GM12878 (cell line): ENCODE results near the gene POU4F3. TPM values are rescaled to one million over a fixed set of nuclear protein-coding genes. Genes with fewer than 3 reads are reported as not detected.
"Not testable (repeated sequence)": the region's sequence is repeated elsewhere in the genome, so short reads cannot be mapped to it uniquely, and the experiment has no call there.

Source experiments
- ATAC-seq: fragments of 200-7000 bp; cut with Tn5 transposase; 3 replicates; pipeline ENCODE4 v1.9.1; 2020; ENCODE audit warnings: mild to moderate bottlenecking, moderate library complexity
- BruUV-seq: library from RNA; stranded (reverse); fragments of 400-500 nt; replicated peaks from 2 replicates; lab custom pipeline; 2021; lab: Mats Ljungman, UMichigan
- CTCF ChIA-PET: fragments of 300-600 bp; sonication (Branson Sonifier 250); formaldehyde crosslinking; extraction: SDS; loops from one replicate; lab custom pipeline; 2021; ENCODE audit warnings: inconsistent platforms; lab: Yijun Ruan, JAX
- POLR2A ChIA-PET: fragments of 350-600 bp; formaldehyde crosslinking; extraction: SDS; loops from one replicate; lab custom pipeline; 2021; ENCODE audit warnings: inconsistent platforms; lab: Charles Lee
- RAD21 ChIA-PET: fragments of 300-600 bp; sonication (Branson Sonifier 250); formaldehyde crosslinking; loops from one replicate; lab custom pipeline; 2023; ENCODE audit warnings: antibody characterized with exemption; ENCODE audit not compliant: unreplicated experiment; lab: Charles Lee
- SMC1A ChIA-PET: fragments of 300-600 bp; sonication (Branson Sonifier 250); formaldehyde crosslinking; loops from one replicate; lab custom pipeline; 2023; ENCODE audit not compliant: unreplicated experiment, uncharacterized antibody; lab: Charles Lee
- DNase-seq: peaks from one replicate; pipeline ENCODE4 v3.0.0-alpha.2; 2011; ENCODE audit warnings: low read depth, low spot score
- FAIRE-seq: peaks from 3 replicates; lab custom pipeline; 2011; peaks lifted over from hg19 to GRCh38; lab: Jason Lieb, UNC
- H2AFZ ChIP-seq: 2 replicates; pipeline ENCODE4 v1.6.0; 2011; ENCODE audit warnings: low read depth, low read length, control low read depth; ENCODE audit not compliant: control insufficient read depth
- H3K27ac ChIP-seq: 2 replicates; pipeline ENCODE4 v1.5.1; 2011; ENCODE audit warnings: control low read depth; ENCODE audit not compliant: control insufficient read depth, insufficient read depth
- H3K27me3 ChIP-seq, 2 experiments: replicated peaks in 1 of 2; 2 replicates each; pipeline versions ENCODE4 v1.6.0 to v1.6.1; 2011; ENCODE audit warnings: low read length in 1 of 2; ENCODE audit not compliant: control insufficient read depth in 2 of 2, insufficient read depth in 2 of 2
- H3K36me3 ChIP-seq, 2 experiments: 2 replicates each; pipeline ENCODE4 v1.5.1; 2011; ENCODE audit warnings: low read length in 1 of 2; ENCODE audit not compliant: control insufficient read depth in 2 of 2, insufficient read depth in 2 of 2
- H3K4me1 ChIP-seq: 2 replicates; pipeline ENCODE4 v1.6.1; 2011; ENCODE audit warnings: mild to moderate bottlenecking, low read length, moderate library complexity, mixed read lengths; ENCODE audit not compliant: control insufficient read depth, insufficient read depth
- H3K4me2 ChIP-seq: 2 replicates; pipeline ENCODE4 v1.6.0; 2011; ENCODE audit warnings: control low read depth; ENCODE audit not compliant: control insufficient read depth, insufficient read depth
- H3K4me3 ChIP-seq: fragments of 200-600 bp; sonication (generic); 2 replicates; pipeline ENCODE4 v1.5.1; 2016
- H3K79me2 ChIP-seq: 2 replicates; pipeline ENCODE4 v1.6.0; 2011; ENCODE audit warnings: low read length; ENCODE audit not compliant: control insufficient read depth, insufficient read depth
- H3K9ac ChIP-seq: 2 replicates; pipeline ENCODE4 v1.8.0; 2011; ENCODE audit warnings: low read length, control low read depth, mixed read lengths; ENCODE audit not compliant: control insufficient read depth, insufficient read depth
- H3K9me3 ChIP-seq: replicated peaks from 3 replicates; pipeline ENCODE4 v1.5.1; 2011; ENCODE audit warnings: mild to moderate bottlenecking, low read length; ENCODE audit not compliant: control insufficient read depth, insufficient read depth
- H4K20me1 ChIP-seq: 2 replicates; pipeline ENCODE4 v1.6.0; 2011; ENCODE audit not compliant: control insufficient read depth, insufficient read depth
- CBFB ChIP-seq: IDR thresholded peaks from 2 replicates; pipeline ENCODE4 v1.6.1; 2016; ENCODE audit warnings: antibody characterized with exemption, low read depth
- NKRF ChIP-seq: fragments of 450-650 bp; conservative IDR thresholded peaks from 2 replicates; pipeline ENCODE4 v1.6.1; 2017; ENCODE audit warnings: mild to moderate bottlenecking, moderate library complexity
- RFX5 ChIP-seq: IDR thresholded peaks from 2 replicates; pipeline ENCODE4 v1.6.1; 2011; ENCODE audit warnings: low read depth, low read length, improper control_type of control experiment
- ZNF687 ChIP-seq: fragments of 450-650 bp; IDR thresholded peaks from 2 replicates; pipeline ENCODE4 v1.6.1; 2017; ENCODE audit warnings: mild to moderate bottlenecking, moderate library complexity
- WGBS: methylation state at CpG from one replicate; pipeline ENCODE4 v1.1.6; 2016; ENCODE audit warnings: low lambda C conversion rate; ENCODE audit not compliant: insufficient replicate concordance, insufficient coverage; ENCODE audit errors: missing lambda C conversion rate; 5-methylcytosine and 5-hydroxymethylcytosine counted together
- in situ Hi-C: fragments of 300-500 bp; cut with MboI; formaldehyde crosslinking; loops from 9 replicates; pipeline ENCODE4 v1.14.3; 2018; ENCODE audit warnings: mixed read lengths
- intact Hi-C: fragments of 100-400 bp; cut with micrococcal nuclease; formaldehyde crosslinking; loops from one replicate; pipeline ENCODE4 v1.14.2; 2022; ENCODE audit not compliant: unreplicated experiment
- polyA plus RNA-seq, 11 experiments: library from polyadenylated mRNA; depleted of rRNA in 4 of 11; unstranded in 6 of 11; stranded (reverse) in 5 of 11; fragments of >200 nt; fragmentation: Nextera tagmentation in 4 of 11; fragmentation: Illumina TruSeq in 1 of 11; extraction: Ambion mirVana in 4 of 11; extraction: Trizol in 1 of 11; gene quantifications; 1 replicate in 1 of 11; 2 replicates in 10 of 11; pipeline versions ENCODE4 v1.2.1 to v1.2.3, GENCODE V29; 2011 to 2016; ENCODE audit warnings: inconsistent platforms in 2 of 11, missing spikeins in 2 of 11, low read depth in 1 of 11
- total RNA-seq, 4 experiments: library from RNA; depleted of rRNA in 3 of 4; stranded (reverse); fragments of >200 nt in 3 of 4; fragmentation: Illumina TruSeq in 1 of 4; extraction: Trizol in 1 of 4; gene quantifications; 2 replicates each; pipeline versions ENCODE4 v1.2.1 to v1.2.3, GENCODE V29; 2013 to 2021

POU4F3 gene
- total and polyA plus RNA-seq, 10 of the 15 experiments (the other 5 are each of a cell fraction or from before 2014, with no cell fraction given): 0.03 to 0.19 (median 0.08) TPM; not detected in 5

GRCh38 chr5:146296245-146296644, 42.4 kb upstream of the POU4F3 start:
- ATAC-seq: no peak
- 92% methylated on average over 7 of the region's 7 CpGs for WGBS
- H3K36me3 ChIP-seq: no peaks in the 10 kb centered on the region

GRCh38 chr5:146298920-146299319, 39.7 kb upstream of the POU4F3 start:
- SMC1A ChIA-PET, H3K36me3 ChIP-seq, H3K79me2 ChIP-seq, H2AFZ ChIP-seq, DNase-seq, intact Hi-C loops, ATAC-seq, H3K4me1 ChIP-seq, H3K4me2 ChIP-seq, FAIRE-seq, H3K27me3 ChIP-seq, H3K4me3 ChIP-seq, H4K20me1 ChIP-seq, H3K27ac ChIP-seq, RAD21 ChIA-PET, H3K9ac ChIP-seq, BruUV-seq, POLR2A ChIA-PET, H3K9me3 ChIP-seq: not testable (repeated sequence)
- CTCF ChIA-PET: interaction anchor here (1.0 kb wide), 1 partner anchor 939 kb away, joined by 3 read pairs; no protein-coding TSS in a partner anchor
- in situ Hi-C loops: loop anchor here (25.0 kb wide), 1 partner anchor 138 kb away; the partner anchor contains the start of gene TCERG1
- 81% methylated on average over 3 of the region's 3 CpGs for WGBS

More at GRCh38 chr5:146296245-146296644, 42.4 kb upstream of the POU4F3 start:
- BruUV-seq: no TSS peak
- Histone ChIP-seq H3K79me2 (no peaks in the 10 kb centered on the region), H3K27ac (no peak overlapping the region), H3K4me3 (no peak overlapping the region), H2AFZ (no peak overlapping the region), H3K27me3 (no peaks in the 10 kb centered on the region), H3K9me3 (no peaks in the 10 kb centered on the region), H3K4me2 (no peak overlapping the region), H3K4me1 (no peaks in the 10 kb centered on the region), H4K20me1 (no peaks in the 10 kb centered on the region), H3K9ac (no peak overlapping the region)
- DNase-seq (no peak), FAIRE-seq (no peak)
- intact Hi-C loops: no loop called here
- SMC1A ChIA-PET: no interaction called here
- no peak for TF ChIP-seq CBFB
- TF ChIP-seq ZNF687: no peak
- no peak for TF ChIP-seq RFX5
- no peak for TF ChIP-seq NKRF
- POLR2A ChIA-PET: no interaction called here
- CTCF ChIA-PET: no interaction called here
- RAD21 ChIA-PET: no interaction called here
- in situ Hi-C loops: loop anchor here (25.0 kb wide), 1 partner anchor 141 kb away; the partner anchor contains the start of gene TCERG1
